Sigmoid colon (tissue), 4 donors: Measurements from ENCODE around the gene MAST2.

ENCODE experiments used
- CTCF ChIP-seq, 4 experiments: fragments of 450-650 bp in 3 of 4; fragments of 200-600 bp in 1 of 4; IDR thresholded peaks; one replicate each; pipeline ENCODE4 v1.5.1; 2016 to 2019; ENCODE audit warnings: antibody characterized with exemption in 4 of 4, mild to moderate bottlenecking in 3 of 4, moderate library complexity in 2 of 4
- POLR2A ChIP-seq, 2 donors: fragments of 450-650 bp; IDR thresholded peaks; one replicate each; pipeline ENCODE4 v1.6.1; 2016; ENCODE audit warnings: antibody characterized with exemption in 2 of 2, mild to moderate bottlenecking in 2 of 2, moderate library complexity in 2 of 2
- POLR2AphosphoS5 ChIP-seq, 4 donors: sonication (generic); formaldehyde crosslinking; IDR thresholded peaks; one replicate each; pipeline ENCODE4 v1.6.1; 2017; ENCODE audit warnings: antibody characterized with exemption in 4 of 4

GRCh38 chr1:46067652-46068051 lies 264.2 kb downstream of the MAST2 start:
- TF ChIP-seq CTCF (IDR thresholded peaks at IDR 0.05) (no peak), POLR2AphosphoS5 (IDR thresholded peaks at IDR 0.05) (no peak), POLR2A (IDR thresholded peaks at IDR 0.05) (no peak)
